ENCODE data around the gene SLC44A1.

The SLC44A1 gene

DNA sequence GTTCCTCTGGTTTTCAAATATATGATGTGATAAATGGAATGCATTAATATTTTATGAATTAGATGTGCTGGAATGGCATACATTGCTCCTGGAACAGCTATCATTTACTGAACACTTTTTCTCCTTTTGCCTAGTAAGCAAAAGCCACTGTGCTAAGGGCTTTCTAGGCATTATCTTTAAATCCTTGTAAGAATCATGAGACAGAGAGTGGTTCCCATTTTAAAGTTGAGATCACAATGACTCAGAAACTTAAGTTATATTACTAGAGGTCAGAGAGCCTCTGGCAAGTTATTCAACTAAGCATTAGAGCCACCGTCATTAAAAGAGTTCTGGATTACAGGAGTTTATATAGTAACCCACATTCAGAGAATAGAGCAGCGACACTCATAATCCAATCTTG, 176.7 kb downstream of the SLC44A1 start:
- TF ChIP-seq, protein P1, sequence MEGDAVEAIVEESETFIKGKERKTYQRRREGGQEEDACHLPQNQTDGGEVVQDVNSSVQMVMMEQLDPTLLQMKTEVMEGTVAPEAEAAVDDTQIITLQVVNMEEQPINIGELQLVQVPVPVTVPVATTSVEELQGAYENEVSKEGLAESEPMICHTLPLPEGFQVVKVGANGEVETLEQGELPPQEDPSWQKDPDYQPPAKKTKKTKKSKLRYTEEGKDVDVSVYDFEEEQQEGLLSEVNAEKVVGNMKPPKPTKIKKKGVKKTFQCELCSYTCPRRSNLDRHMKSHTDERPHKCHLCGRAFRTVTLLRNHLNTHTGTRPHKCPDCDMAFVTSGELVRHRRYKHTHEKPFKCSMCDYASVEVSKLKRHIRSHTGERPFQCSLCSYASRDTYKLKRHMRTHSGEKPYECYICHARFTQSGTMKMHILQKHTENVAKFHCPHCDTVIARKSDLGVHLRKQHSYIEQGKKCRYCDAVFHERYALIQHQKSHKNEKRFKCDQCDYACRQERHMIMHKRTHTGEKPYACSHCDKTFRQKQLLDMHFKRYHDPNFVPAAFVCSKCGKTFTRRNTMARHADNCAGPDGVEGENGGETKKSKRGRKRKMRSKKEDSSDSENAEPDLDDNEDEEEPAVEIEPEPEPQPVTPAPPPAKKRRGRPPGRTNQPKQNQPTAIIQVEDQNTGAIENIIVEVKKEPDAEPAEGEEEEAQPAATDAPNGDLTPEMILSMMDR (IDR thresholded peaks at IDR 0.05; ENCODE audit: low read length, missing control alignments), result no peak
- no peak for DNase-seq (ENCODE audit: low read depth)
- no peak overlapping the region for H3K4me3 ChIP-seq (replicated peaks; ENCODE audit: low read depth, low read length)

DNA sequence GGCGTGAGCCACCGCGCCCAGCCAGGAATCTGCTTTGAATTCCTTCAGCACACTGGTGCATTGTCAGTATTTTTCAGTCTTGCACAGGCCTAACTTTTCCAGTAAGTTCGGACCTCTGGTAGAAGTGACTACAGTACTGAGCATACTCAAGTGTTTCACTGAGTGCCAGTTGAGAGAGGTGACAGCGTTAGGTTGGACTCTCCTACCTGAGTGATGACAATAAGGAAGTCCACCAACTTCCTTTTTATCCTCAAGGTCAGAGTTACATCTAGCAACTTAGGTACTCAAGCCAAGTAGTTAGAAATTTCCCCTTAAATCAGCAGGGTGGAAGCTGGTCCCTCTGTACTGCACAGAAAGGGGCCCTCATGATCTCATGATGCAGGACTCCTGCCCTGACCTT, 177.4 kb downstream of the SLC44A1 start:
- TF ChIP-seq, protein P1 (IDR thresholded peaks at IDR 0.05; ENCODE audit: low read length, missing control alignments), result no peak
- no peak overlapping the region for H3K4me3 ChIP-seq (replicated peaks; ENCODE audit: low read depth, low read length)
- no peak for DNase-seq (ENCODE audit: low read depth)

DNA sequence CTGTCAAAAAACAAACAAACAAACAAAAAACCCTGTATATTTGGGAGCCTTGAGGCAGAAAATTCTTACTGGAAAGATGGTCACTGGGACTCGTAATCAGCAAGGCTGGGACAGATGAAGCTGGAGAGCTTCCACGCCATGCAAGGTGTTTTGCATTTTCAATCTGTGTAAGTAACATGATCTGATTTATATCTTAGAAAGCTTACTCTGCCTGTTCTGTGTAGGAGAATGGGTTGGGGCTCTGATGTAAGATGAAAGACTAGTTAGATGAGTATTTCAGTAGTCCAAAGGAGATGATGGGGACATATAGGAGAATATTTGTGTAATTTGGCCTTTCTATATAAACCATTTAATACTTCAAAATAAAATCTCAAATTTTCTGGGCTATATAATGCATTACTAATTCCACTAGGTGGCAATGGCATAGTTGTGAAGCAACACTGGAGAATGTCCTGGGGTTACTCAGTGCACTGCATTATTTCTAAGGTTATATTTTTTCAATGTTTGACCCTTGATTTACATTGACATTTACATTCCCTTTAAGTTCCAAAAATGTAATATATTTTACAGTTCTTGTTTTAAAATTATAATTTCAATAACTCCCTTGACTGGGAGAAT, 181.5 kb downstream of the SLC44A1 start:
- TF ChIP-seq, protein P1 (IDR thresholded peaks at IDR 0.05; ENCODE audit: low read length, missing control alignments), result peak; percentile 58
- DNase-seq (ENCODE audit: low read depth), result peak; percentile 58
- no peak overlapping the region for H3K4me3 ChIP-seq (replicated peaks; ENCODE audit: low read depth, low read length)

- no peak for DNase-seq (ENCODE audit: low read depth)
- TF ChIP-seq, protein P1 (IDR thresholded peaks at IDR 0.05; ENCODE audit: low read length, missing control alignments), result no peak
- H3K4me3 ChIP-seq (replicated peaks; ENCODE audit: low read depth, low read length), result no peak overlapping the region
Measured at GRCh38 chr9:105426657-105427056, 182.2 kb downstream of the SLC44A1 start.

DNA sequence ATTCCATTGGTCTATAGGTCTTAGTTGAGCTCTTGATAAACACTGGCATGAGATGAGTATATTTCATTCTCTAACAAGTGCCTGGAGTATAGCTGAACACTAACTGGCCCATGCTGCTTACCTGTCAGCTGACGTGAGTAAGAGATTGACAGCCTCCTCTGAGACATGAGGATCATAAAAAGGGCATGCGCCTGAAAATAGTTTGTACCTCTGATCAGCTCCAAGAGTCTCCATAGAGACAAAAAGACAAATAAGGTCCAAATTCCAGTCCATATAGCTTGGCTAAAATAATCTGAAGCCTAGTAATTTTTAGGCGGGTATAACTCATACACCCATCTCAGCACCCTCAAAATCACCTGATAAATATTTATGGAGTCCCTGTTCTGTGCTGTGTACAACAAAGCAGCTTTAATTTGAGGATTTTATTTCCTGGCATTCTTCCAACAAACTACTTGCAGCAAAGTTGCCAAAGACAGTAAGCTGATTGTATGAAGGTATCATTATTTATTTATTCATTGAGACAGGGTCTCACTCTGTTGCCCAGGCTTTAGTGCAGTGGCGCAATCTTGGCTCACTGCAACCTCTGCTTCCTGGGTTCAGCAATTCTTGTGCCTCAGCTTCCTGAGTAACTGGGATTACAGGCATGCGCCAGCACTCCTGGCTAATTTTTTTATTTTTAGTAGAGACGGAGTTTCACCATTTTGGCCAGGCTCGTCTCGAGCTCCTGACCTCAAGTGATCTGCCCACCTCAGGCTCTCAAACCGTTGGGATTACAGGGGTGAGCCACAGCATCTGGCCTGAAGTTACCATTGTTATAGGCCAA, 187.2 kb downstream of the SLC44A1 start:
- DNase-seq (ENCODE audit: low read depth), result no peak
- TF ChIP-seq, protein P1 (IDR thresholded peaks at IDR 0.05; ENCODE audit: low read length, missing control alignments), result no peak
- H3K4me3 ChIP-seq (replicated peaks; ENCODE audit: low read depth, low read length), result no peak overlapping the region

DNA sequence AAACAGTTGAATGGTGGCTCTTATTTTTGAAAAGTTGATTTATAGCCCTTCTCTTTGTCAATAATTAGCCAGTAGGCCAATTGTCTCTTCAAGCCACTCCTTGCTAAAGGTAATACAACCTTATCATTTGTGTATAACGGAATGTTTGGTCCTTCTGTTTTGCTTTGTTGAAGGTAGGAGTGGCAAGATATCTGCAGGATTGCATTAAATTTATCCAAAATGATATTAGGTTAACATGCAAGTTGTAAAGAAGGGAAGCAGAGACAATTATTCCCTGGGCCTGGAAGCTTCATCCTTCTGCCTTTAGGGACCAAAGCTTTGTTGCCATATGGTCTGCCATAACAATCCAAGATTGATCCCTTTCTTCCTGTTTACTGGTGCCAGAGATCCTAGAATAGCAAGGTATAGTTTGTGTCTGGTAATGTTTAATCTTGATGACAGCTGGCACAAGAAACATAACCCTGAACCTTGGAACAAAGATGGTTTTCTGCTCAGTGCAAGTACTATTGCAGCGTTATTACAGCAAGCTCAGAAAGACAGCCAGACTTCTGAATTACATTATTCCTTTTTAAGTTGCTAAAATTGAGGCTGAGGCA, 187.9 kb downstream of the SLC44A1 start:
- DNase-seq (ENCODE audit: low read depth), result no peak
- no peak overlapping the region for H3K4me3 ChIP-seq (replicated peaks; ENCODE audit: low read depth, low read length)
- TF ChIP-seq, protein P1 (IDR thresholded peaks at IDR 0.05; ENCODE audit: low read length, missing control alignments), result no peak

All from fibroblast of pulmonary artery (primary cell).